Prostate gland (tissue), 2 donors: ENCODE data around the gene PON3.

Experiments used
- POLR2A ChIP-seq: fragments of 450-650 bp; IDR thresholded peaks from one replicate; pipeline ENCODE4 v1.6.1; 2016; ENCODE audit warnings: antibody characterized with exemption, mild to moderate bottlenecking
- POLR2AphosphoS5 ChIP-seq: sonication (generic); formaldehyde crosslinking; IDR thresholded peaks from one replicate; pipeline ENCODE4 v1.6.1; 2017; ENCODE audit warnings: antibody characterized with exemption
- TF ChIP-seq, protein P1 (sequence below), 4 experiments: fragments of 200-600 bp in 2 of 4; fragments of 450-650 bp in 2 of 4; sonication (generic) in 2 of 4; IDR thresholded peaks; 1 replicate in 3 of 4; 2 replicates in 1 of 4; pipeline ENCODE4 v1.5.1; 2016 to 2019; ENCODE audit warnings: antibody characterized with exemption in 4 of 4, mild to moderate bottlenecking in 2 of 4, moderate library complexity in 2 of 4

DNA sequence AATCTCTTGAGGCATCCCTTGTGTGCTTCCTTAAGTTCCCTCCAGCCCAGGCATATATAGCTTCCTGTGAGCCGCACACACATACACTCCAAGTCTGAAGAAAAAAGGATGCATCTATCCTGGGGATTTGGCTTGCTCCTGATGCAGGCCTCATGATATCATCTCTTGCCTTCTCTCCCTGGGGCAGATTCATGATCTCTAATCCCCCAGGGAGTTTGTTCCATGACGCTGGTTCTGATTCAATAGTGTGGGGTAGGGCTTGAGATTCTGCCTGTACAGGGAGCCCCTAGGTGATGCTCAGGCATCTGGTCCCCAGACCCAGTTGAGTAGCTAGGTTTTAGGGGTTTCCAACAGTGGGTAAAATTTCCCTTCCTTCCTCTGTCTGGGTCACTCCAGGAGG lies 73.3 kb downstream of the PON3 start:
- TF ChIP-seq, protein P1, sequence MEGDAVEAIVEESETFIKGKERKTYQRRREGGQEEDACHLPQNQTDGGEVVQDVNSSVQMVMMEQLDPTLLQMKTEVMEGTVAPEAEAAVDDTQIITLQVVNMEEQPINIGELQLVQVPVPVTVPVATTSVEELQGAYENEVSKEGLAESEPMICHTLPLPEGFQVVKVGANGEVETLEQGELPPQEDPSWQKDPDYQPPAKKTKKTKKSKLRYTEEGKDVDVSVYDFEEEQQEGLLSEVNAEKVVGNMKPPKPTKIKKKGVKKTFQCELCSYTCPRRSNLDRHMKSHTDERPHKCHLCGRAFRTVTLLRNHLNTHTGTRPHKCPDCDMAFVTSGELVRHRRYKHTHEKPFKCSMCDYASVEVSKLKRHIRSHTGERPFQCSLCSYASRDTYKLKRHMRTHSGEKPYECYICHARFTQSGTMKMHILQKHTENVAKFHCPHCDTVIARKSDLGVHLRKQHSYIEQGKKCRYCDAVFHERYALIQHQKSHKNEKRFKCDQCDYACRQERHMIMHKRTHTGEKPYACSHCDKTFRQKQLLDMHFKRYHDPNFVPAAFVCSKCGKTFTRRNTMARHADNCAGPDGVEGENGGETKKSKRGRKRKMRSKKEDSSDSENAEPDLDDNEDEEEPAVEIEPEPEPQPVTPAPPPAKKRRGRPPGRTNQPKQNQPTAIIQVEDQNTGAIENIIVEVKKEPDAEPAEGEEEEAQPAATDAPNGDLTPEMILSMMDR (IDR thresholded peaks at IDR 0.05), result no peak
- TF ChIP-seq POLR2A (no peak), POLR2AphosphoS5 (no peak)
